GM21737 (cell line): Measurements from ENCODE around the gene MPIG6B.

Experiments
- ATAC-seq: cut with Tn5 transposase; IDR thresholded peaks from one replicate; pipeline ENCODE4 v1.9.1; 2021; ENCODE audit warnings: mild to moderate bottlenecking, moderate library complexity; ENCODE audit not compliant: unreplicated experiment

MPIG6B gene

GRCh38 chr6:31736768-31737314 is 13.7 kb downstream of the MPIG6B start:
- ATAC-seq = no peak

GRCh38 chr6:31737315-31737990 is 14.3 kb downstream of the MPIG6B start:
- no peak for ATAC-seq

- no peak for ATAC-seq
Measured at GRCh38 chr6:31737991-31738979, 15.1 kb downstream of the MPIG6B start.

GRCh38 chr6:31739639-31740396 is 16.6 kb downstream of the MPIG6B start, which contains the start of gene MSH5:
Gene MSH5 (plus strand): TSS chr6:31740005. CDS start chr6:31740467, 462 bp downstream.
- peak; percentile 64 for ATAC-seq

- no peak for ATAC-seq
Measured at GRCh38 chr6:31740397-31741223, 17.4 kb downstream of the MPIG6B start.

GRCh38 chr6:31741815-31742214 is 18.6 kb downstream of the MPIG6B start:
- no peak for ATAC-seq

- no peak for ATAC-seq
Measured at GRCh38 chr6:31742894-31743293, 19.7 kb downstream of the MPIG6B start.

- ATAC-seq = no peak
Measured at GRCh38 chr6:31744422-31744821, 21.2 kb downstream of the MPIG6B start.

GRCh38 chr6:31749301-31750036 is 26.3 kb downstream of the MPIG6B start:
- ATAC-seq = no peak

GRCh38 chr6:31750411-31751022 is 27.3 kb downstream of the MPIG6B start:
- no peak for ATAC-seq

GRCh38 chr6:31752739-31753319 is 29.7 kb downstream of the MPIG6B start:
- ATAC-seq = no peak

GRCh38 chr6:31758281-31758680 is 35.1 kb downstream of the MPIG6B start:
- no peak for ATAC-seq

GRCh38 chr6:31760790-31761189 is 37.6 kb downstream of the MPIG6B start:
- no peak for ATAC-seq

GRCh38 chr6:31761343-31761742 is 38.2 kb downstream of the MPIG6B start:
- no peak for ATAC-seq

- ATAC-seq = no peak
Measured at GRCh38 chr6:31762356-31762755, 39.2 kb downstream of the MPIG6B start, which contains the start of gene SAPCD1. Gene SAPCD1 (plus strand): TSS chr6:31762656. CDS start chr6:31763055, 399 bp downstream.

GRCh38 chr6:31762878-31763618 is 39.9 kb downstream of the MPIG6B start:
- no peak for ATAC-seq

GRCh38 chr6:31763619-31763940 is 40.4 kb downstream of the MPIG6B start:
- no peak for ATAC-seq

- no peak for ATAC-seq
Measured at GRCh38 chr6:31764198-31764597, 41.0 kb downstream of the MPIG6B start.
